Measurements from ENCODE around the gene CCDC80.

GRCh38 chr3:112568642-112569041 lies 72.3 kb downstream of the CCDC80 start:
- TF ChIP-seq POLR2AphosphoS5 (IDR thresholded peaks at IDR 0.05) (no peak), POLR2A (IDR thresholded peaks at IDR 0.05) (no peak)
- TF ChIP-seq, protein P1, sequence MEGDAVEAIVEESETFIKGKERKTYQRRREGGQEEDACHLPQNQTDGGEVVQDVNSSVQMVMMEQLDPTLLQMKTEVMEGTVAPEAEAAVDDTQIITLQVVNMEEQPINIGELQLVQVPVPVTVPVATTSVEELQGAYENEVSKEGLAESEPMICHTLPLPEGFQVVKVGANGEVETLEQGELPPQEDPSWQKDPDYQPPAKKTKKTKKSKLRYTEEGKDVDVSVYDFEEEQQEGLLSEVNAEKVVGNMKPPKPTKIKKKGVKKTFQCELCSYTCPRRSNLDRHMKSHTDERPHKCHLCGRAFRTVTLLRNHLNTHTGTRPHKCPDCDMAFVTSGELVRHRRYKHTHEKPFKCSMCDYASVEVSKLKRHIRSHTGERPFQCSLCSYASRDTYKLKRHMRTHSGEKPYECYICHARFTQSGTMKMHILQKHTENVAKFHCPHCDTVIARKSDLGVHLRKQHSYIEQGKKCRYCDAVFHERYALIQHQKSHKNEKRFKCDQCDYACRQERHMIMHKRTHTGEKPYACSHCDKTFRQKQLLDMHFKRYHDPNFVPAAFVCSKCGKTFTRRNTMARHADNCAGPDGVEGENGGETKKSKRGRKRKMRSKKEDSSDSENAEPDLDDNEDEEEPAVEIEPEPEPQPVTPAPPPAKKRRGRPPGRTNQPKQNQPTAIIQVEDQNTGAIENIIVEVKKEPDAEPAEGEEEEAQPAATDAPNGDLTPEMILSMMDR (IDR thresholded peaks at IDR 0.05) = no peak
